Thyroid gland (tissue), 4 donors: ENCODE data around the gene ZFP1. TPM values are rescaled to one million over a fixed set of nuclear protein-coding genes. Genes with fewer than 3 reads are reported as not detected.
"Not testable (repeated sequence)": the region's sequence is repeated elsewhere in the genome, so short reads cannot be mapped to it uniquely, and the experiment has no call there.

Experiments
- DNase-seq, 2 donors: peaks; one replicate each; pipeline ENCODE4 v3.0.0-alpha.2; 2019
- H3K27ac ChIP-seq, 3 donors: fragments of 200-600 bp; sonication (generic); 1 replicate in 2 of 3; 2 replicates in 1 of 3; pipeline ENCODE4 v1.5.1; 2016 to 2019; ENCODE audit warnings: mild to moderate bottlenecking in 1 of 3, moderate library complexity in 1 of 3
- H3K27me3 ChIP-seq: fragments of 200-600 bp; sonication (generic); one replicate; pipeline ENCODE4 v1.5.1; 2019
- H3K36me3 ChIP-seq, 2 donors: fragments of 200-600 bp; sonication (generic); one replicate each; pipeline ENCODE4 v1.5.1; 2016 to 2019
- H3K4me1 ChIP-seq, 2 donors: fragments of 200-600 bp; sonication (generic); one replicate each; pipeline ENCODE4 v1.5.1; 2017 to 2019
- H3K4me3 ChIP-seq, 3 donors: fragments of 200-600 bp; sonication (generic); replicated peaks in 1 of 3; 1 replicate in 2 of 3; 2 replicates in 1 of 3; pipeline ENCODE4 v1.5.1; 2016; ENCODE audit warnings: mild to moderate bottlenecking in 1 of 3
- H3K9me3 ChIP-seq: fragments of 200-600 bp; sonication (generic); one replicate; pipeline ENCODE4 v1.5.1; 2017
- POLR2A ChIP-seq, 2 donors: fragments of 450-650 bp; IDR thresholded peaks; one replicate each; pipeline ENCODE4 v1.6.1; 2017; ENCODE audit warnings: antibody characterized with exemption in 2 of 2, mild to moderate bottlenecking in 2 of 2, moderate library complexity in 1 of 2
- WGBS, 2 donors: methylation state at CpG; one replicate each; pipeline ENCODE4 v1.1.5; 2017; 5-methylcytosine and 5-hydroxymethylcytosine counted together
- intact Hi-C: fragments of 100-400 bp; cut with DNase I; formaldehyde crosslinking; loops from one replicate; pipeline ENCODE4 v1.15.1; 2023
- total RNA-seq, 4 donors: library from RNA; depleted of rRNA; stranded (reverse); fragments of >200 nt; gene quantifications; one replicate each; pipeline ENCODE4 v1.2.3, GENCODE V29; 2016
- TF ChIP-seq, protein P1 (sequence below), 6 experiments: fragments of 200-600 bp in 3 of 6; fragments of 450-650 bp in 3 of 6; sonication (generic) in 3 of 6; IDR thresholded peaks; one replicate each; pipeline ENCODE4 v1.5.1; 2016 to 2019; ENCODE audit warnings: antibody characterized with exemption in 6 of 6, mild to moderate bottlenecking in 2 of 6, inconsistent platforms in 1 of 6, moderate library complexity in 1 of 6

ZFP1 gene
- total RNA-seq, 4 donors from 2014 or later: 16.8 to 43.3 (median 21.1) TPM

DNA sequence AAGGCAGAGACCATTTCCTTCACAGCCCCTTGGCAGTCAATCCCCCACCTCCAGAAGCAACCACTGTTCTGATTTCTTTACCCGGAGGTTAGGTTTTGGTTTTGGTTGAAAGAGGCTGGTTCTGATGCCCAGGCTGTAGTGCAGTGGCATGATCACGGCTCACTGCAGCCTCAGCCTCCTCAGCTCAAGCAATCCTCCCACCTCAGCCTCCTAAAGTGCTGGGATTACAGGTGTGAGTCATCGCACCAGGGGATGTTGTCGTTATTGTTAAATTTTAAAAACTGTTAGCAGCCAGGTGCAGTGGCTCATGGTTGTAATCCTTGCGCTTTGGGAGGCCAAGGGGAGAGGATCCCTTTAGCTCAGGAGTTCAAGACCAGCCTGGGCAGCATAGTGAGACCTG, 61.6 kb downstream of the ZFP1 start:
- 90 to 97% methylated on average over 5 of the region's 5 CpGs for WGBS, 2 donors
- DNase-seq: no peak
- TF ChIP-seq POLR2A (IDR thresholded peaks at IDR 0.05): no peak
- Histone ChIP-seq H3K27ac (no peak overlapping the region), H3K27me3 (no peaks in the 10 kb centered on the region), H3K4me3 (no peak overlapping the region), H3K36me3 (no peaks in the 10 kb centered on the region), H3K9me3 (no peaks in the 10 kb centered on the region), H3K4me1 (peaks cover 0 to 11% of the 10 kb centered on the region in 2 donors)
- intact Hi-C loops: loop anchor here (10.0 kb wide), 1 partner anchor 175 kb away; no protein-coding TSS in a partner anchor

DNA sequence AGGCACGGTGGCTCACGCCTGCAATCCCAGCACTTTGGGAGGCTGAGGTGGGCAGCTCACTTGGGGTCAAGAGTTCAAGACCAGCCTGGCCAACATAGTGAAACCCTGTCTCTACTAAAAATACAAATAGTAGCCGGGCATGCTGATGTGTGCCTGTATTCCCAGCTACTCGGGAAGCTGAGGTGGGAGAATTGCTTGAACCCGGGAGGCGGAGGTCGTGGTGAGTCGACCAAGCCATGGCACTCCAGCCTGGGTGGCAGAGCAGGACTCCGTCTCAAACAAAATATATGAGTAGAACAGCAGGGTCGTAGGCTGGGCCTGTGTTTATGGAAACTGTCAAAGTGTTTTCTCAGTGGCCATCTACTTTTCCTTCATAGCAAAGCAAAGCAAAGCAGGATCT, 63.0 kb downstream of the ZFP1 start:
- H3K4me3 ChIP-seq, H3K9me3 ChIP-seq, DNase-seq, intact Hi-C loops, H3K27me3 ChIP-seq, H3K36me3 ChIP-seq, H3K27ac ChIP-seq: not testable (repeated sequence)
- H3K4me1 ChIP-seq: peaks cover under 1 to 15% of the 10 kb centered on the region in 2 donors
- 87 to 92% methylated on average over 10 of the region's 10 CpGs for WGBS, 2 donors

DNA sequence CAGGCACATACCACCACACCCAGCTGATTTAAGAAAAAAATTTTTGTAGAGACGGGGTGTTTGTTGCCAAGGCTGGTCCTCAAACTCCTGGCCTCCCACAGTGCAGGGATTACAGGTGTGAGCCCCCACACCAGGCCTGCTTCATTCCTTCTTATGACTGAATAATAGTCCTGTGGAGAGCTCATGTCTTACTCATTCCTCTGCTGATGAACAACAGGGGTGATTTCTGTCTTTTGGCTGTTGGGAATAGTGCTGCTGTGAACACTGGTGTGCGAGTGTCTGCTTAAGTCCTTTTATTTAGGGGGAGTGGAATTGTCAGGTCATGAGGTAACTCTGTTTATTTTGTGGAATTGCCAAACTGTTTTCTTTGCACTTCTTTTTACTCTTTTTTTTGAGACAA, 67.8 kb downstream of the ZFP1 start:
- Histone ChIP-seq H3K9me3 (no peaks in the 10 kb centered on the region), H3K27me3 (no peaks in the 10 kb centered on the region), H3K4me1 (peaks cover 13 to 32% of the 10 kb centered on the region in 2 donors), H3K36me3 (no peaks in the 10 kb centered on the region), H3K4me3 (no peak overlapping the region), H3K27ac (peak overlapping the region in 2 of 3 donors; percentile 3 to 52)
- DNase-seq: no peak
- 64 to 66% methylated on average over 2 of the region's 2 CpGs for WGBS, 2 donors
- intact Hi-C loops: no loop called here
- TF ChIP-seq, protein P1, sequence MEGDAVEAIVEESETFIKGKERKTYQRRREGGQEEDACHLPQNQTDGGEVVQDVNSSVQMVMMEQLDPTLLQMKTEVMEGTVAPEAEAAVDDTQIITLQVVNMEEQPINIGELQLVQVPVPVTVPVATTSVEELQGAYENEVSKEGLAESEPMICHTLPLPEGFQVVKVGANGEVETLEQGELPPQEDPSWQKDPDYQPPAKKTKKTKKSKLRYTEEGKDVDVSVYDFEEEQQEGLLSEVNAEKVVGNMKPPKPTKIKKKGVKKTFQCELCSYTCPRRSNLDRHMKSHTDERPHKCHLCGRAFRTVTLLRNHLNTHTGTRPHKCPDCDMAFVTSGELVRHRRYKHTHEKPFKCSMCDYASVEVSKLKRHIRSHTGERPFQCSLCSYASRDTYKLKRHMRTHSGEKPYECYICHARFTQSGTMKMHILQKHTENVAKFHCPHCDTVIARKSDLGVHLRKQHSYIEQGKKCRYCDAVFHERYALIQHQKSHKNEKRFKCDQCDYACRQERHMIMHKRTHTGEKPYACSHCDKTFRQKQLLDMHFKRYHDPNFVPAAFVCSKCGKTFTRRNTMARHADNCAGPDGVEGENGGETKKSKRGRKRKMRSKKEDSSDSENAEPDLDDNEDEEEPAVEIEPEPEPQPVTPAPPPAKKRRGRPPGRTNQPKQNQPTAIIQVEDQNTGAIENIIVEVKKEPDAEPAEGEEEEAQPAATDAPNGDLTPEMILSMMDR (IDR thresholded peaks at IDR 0.05): no peak
- peak in 1 of 2 donors; percentile 9 for TF ChIP-seq POLR2A (IDR thresholded peaks at IDR 0.05)

DNA sequence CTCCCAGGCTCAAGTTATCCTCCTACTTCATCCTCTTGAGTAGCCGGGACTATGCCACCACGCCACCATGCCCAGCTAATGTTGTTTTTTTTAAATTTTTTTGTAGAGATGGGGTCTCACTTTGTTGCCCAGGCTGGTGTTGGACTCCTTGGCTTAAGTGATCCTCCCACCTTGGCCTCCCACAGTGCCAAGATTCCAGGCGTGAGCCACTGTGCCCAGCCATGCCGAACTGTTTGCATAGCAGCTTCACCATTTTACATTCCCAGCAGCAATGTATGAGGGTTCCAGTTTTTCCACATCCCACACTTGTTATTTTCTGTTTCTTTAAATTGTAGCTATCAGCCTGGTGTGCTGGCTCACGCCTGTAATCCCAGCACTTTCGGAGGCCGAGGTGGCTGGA, 68.3 kb downstream of the ZFP1 start:
- TF ChIP-seq, protein P1 (IDR thresholded peaks at IDR 0.05): no peak
- TF ChIP-seq POLR2A (IDR thresholded peaks at IDR 0.05): no peak
- no peak overlapping the region for H3K4me3 ChIP-seq
- 48 to 56% methylated on average over 7 of the region's 7 CpGs for WGBS, 2 donors
- H3K36me3 ChIP-seq: no peaks in the 10 kb centered on the region
- DNase-seq: peak in 1 of 2 donors; percentile 57
- intact Hi-C loops: no loop called here
- H3K27me3 ChIP-seq: no peaks in the 10 kb centered on the region
- H3K4me1 ChIP-seq: peaks cover 13 to 32% of the 10 kb centered on the region in 2 donors
- peak overlapping the region in 1 of 3 donors; percentile 36 for H3K27ac ChIP-seq
- no peaks in the 10 kb centered on the region for H3K9me3 ChIP-seq

DNA sequence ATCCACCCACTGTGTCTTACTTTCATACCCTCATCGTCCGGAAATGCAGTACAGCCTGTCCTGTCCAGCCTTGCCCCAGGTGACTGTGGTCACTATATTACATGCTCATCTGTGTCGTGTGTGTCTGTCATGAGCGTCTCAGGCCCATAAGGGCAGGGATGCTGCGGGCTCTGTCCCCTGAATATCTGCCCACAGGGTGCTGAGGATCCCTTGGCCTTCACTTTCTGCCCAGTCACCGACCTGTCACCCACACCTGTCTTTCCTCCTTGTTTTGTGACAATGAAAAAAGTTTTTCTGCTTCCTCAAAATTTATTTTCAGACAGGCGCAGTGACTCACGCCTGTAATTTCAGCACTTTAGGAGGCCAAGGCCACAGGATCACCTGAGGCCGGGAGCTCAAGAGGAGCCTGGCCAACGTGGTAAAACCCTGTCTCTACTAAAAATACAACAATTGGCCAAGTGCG, 69.1 kb downstream of the ZFP1 start:
- H3K4me1 ChIP-seq: peaks cover 13 to 32% of the 10 kb centered on the region in 2 donors
- no peaks in the 10 kb centered on the region for H3K27me3 ChIP-seq
- H3K4me3 ChIP-seq: no peak overlapping the region
- no peaks in the 10 kb centered on the region for H3K9me3 ChIP-seq
- TF ChIP-seq, protein P1 (IDR thresholded peaks at IDR 0.05): no peak
- no peak for TF ChIP-seq POLR2A (IDR thresholded peaks at IDR 0.05)
- peak overlapping the region in 1 of 3 donors; percentile 36 for H3K27ac ChIP-seq
- intact Hi-C loops: no loop called here
- DNase-seq: no peak
- H3K36me3 ChIP-seq: no peaks in the 10 kb centered on the region
- 89 to 90% methylated on average over 11 of the region's 11 CpGs for WGBS, 2 donors

DNA sequence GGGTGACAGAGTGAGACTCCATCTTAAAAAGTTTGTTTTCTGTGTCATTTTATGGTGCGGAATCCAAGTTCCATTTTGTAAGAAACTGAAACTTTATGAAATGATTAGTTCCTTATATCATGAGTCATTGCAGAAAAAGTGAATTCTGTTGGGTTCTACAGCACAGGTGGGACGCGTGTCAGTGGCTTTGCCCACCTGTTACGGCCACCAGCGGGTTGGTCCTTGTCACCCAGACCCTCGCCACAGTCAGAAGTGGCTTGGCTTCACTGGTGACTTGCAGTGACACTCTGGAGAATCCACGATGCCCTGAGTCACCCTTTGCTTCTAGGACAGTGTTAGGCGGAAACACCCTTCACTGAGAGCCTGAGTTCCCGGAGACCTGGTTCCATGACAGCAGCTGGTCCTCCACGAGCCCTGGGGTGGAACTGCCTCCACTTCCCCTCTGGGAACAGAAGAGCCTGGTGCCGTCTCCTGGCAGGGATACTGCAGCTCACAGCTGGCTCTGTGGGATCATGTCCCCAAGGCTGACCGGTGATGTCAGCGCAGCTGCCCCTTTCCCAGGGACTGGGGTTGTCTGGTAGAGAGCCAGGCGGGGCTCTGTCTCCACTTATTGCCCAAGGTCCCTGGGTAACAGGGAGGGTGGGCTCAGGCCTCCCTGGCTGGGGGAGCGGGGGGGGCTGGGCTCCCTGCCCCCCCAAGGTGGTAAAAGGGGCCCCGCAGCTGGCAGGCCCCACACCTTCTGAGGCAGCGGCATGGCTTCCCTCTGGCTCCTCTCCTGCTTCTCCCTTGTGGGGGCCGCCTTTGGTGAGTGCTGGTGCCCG, 70.1 kb downstream of the ZFP1 start, which contains the start of gene CTRB1:
TSS of gene CTRB1 (plus strand) at position 733 of the 821 bp plus-strand sequence. CDS start at position 753, 20 bp downstream.
- intact Hi-C loops: no loop called here
- TF ChIP-seq, protein P1 (IDR thresholded peaks at IDR 0.05): no peak
- no peak for TF ChIP-seq POLR2A (IDR thresholded peaks at IDR 0.05)
- H3K27ac ChIP-seq: peak within 1 kb of the TSS in 2 of 3 donors; percentile 14 to 53
- DNase-seq: no peak
- H3K27me3 ChIP-seq: no peaks in the 10 kb centered on the region
- no peaks in the 10 kb centered on the region for H3K9me3 ChIP-seq
- no peak within 1 kb of the TSS for H3K4me3 ChIP-seq
- WGBS, 2 donors: 85 to 86% methylated on average over 8 to 11 of the region's 19 CpGs
- no peaks in the 10 kb centered on the region for H3K36me3 ChIP-seq
- H3K4me1 ChIP-seq: peaks cover 13 to 32% of the 10 kb centered on the region in 2 donors
